NOMO-1 treated with DMSO at 0.1 percent for 48 hours (cell line): ENCODE measurements around the gene CCDC87.
"Not testable (repeated sequence)": the region's sequence is repeated elsewhere in the genome, so short reads cannot be mapped to it uniquely, and the experiment has no call there.

Experiments
- DNase-seq: peaks from one replicate; lab custom pipeline; 2025; ENCODE audit not compliant: unreplicated experiment; lab: John Stamatoyannopoulos, UW

Gene CCDC87

GRCh38 chr11:66556086-66556485 is 36.8 kb downstream of the CCDC87 start:
- no peak for DNase-seq

- DNase-seq = no peak
Measured at GRCh38 chr11:66555416-66555815, 37.4 kb downstream of the CCDC87 start.

GRCh38 chr11:66554602-66555001 is 38.3 kb downstream of the CCDC87 start:
- DNase-seq = no peak

- no peak for DNase-seq
Measured at GRCh38 chr11:66550887-66551286, 42.0 kb downstream of the CCDC87 start.

- no peak for DNase-seq
Measured at GRCh38 chr11:66549696-66550095, 43.2 kb downstream of the CCDC87 start.

- no peak for DNase-seq
Measured at GRCh38 chr11:66548774-66549630, 43.9 kb downstream of the CCDC87 start.

- no peak for DNase-seq
Measured at GRCh38 chr11:66548041-66548440, 44.8 kb downstream of the CCDC87 start.

- no peak for DNase-seq
Measured at GRCh38 chr11:66547662-66548009, 45.2 kb downstream of the CCDC87 start.

GRCh38 chr11:66546966-66547661 is 45.7 kb downstream of the CCDC87 start:
- DNase-seq = no peak

- DNase-seq = no peak
Measured at GRCh38 chr11:66546368-66546965, 46.4 kb downstream of the CCDC87 start, which contains the start of gene ACTN3. TSS of gene ACTN3 (plus strand) at chr11:66546903. CDS start at chr11:66546938, 35 bp downstream.

- DNase-seq = peak; percentile 98
Measured at GRCh38 chr11:66545701-66546367, 47.0 kb downstream of the CCDC87 start, which contains the start of gene ZDHHC24. TSS of gene ZDHHC24 (minus strand) at chr11:66546048. CDS start at chr11:66546003, 45 bp downstream.

- not testable (repeated sequence) for DNase-seq
Measured at GRCh38 chr11:66544952-66545351, 47.9 kb downstream of the CCDC87 start.

- DNase-seq = no peak
Measured at GRCh38 chr11:66543263-66544107, 49.4 kb downstream of the CCDC87 start.

GRCh38 chr11:66542362-66542761 is 50.5 kb downstream of the CCDC87 start:
- no peak for DNase-seq

- no peak for DNase-seq
Measured at GRCh38 chr11:66541892-66542291, 51.0 kb downstream of the CCDC87 start.

GRCh38 chr11:66540598-66540997 is 52.3 kb downstream of the CCDC87 start:
- DNase-seq = not testable (repeated sequence)
